ENCODE measurements around the gene AOAH.
"Not testable (repeated sequence)": the region's sequence is repeated elsewhere in the genome, so short reads cannot be mapped to it uniquely, and the experiment has no call there.

The AOAH gene

GRCh38 chr7:36732806-36733205 lies 8.5 kb upstream of the AOAH start:
- Mint-ChIP-seq H3K27ac (ENCODE audit: low read depth) (no peak overlapping the region), H3K9me3 (no peaks in the 10 kb centered on the region), H3K4me1 (peaks cover 68% of the 10 kb centered on the region), H3K36me3 (ENCODE audit: insufficient read depth) (peaks cover 3% of the 10 kb centered on the region), H3K27me3 (no peaks in the 10 kb centered on the region), H3K4me3 (no peak overlapping the region)
- DNase-seq (ENCODE audit: low spot score in 2 of 2) = no peak
- no peak for ATAC-seq (replicated peaks; ENCODE audit: extremely low read depth, poor library complexity, severe bottlenecking)

- Mint-ChIP-seq H3K27ac (ENCODE audit: low read depth) (peak overlapping the region; percentile 69), H3K27me3 (no peaks in the 10 kb centered on the region), H3K36me3 (ENCODE audit: insufficient read depth) (peaks cover 4% of the 10 kb centered on the region), H3K4me1 (peaks cover 75% of the 10 kb centered on the region), H3K4me3 (no peak overlapping the region), H3K9me3 (no peaks in the 10 kb centered on the region)
- DNase-seq (ENCODE audit: low spot score in 2 of 2) = no peak
- no peak for ATAC-seq (replicated peaks; ENCODE audit: extremely low read depth, poor library complexity, severe bottlenecking)
Observed at GRCh38 chr7:36730046-36730445, 5.8 kb upstream of the AOAH start.

GRCh38 chr7:36728143-36728542 lies 3.8 kb upstream of the AOAH start:
- H3K27ac Mint-ChIP-seq (ENCODE audit: low read depth) = peak overlapping the region; percentile 91
- no peaks in the 10 kb centered on the region for H3K27me3 Mint-ChIP-seq
- ATAC-seq (replicated peaks; ENCODE audit: extremely low read depth, poor library complexity, severe bottlenecking) (no peak), DNase-seq (ENCODE audit: low spot score in 2 of 2) (no peak)
- peaks cover 79% of the 10 kb centered on the region for H3K4me1 Mint-ChIP-seq
- no peak overlapping the region for H3K4me3 Mint-ChIP-seq
- no peaks in the 10 kb centered on the region for H3K9me3 Mint-ChIP-seq
- H3K36me3 Mint-ChIP-seq (ENCODE audit: insufficient read depth) = peaks cover 12% of the 10 kb centered on the region

GRCh38 chr7:36726806-36727503 lies 2.7 kb upstream of the AOAH start:
- no peaks in the 10 kb centered on the region for H3K9me3 Mint-ChIP-seq
- peaks cover 20% of the 10 kb centered on the region for H3K36me3 Mint-ChIP-seq (ENCODE audit: insufficient read depth)
- DNase-seq (ENCODE audit: low spot score in 2 of 2) (no peak), ATAC-seq (replicated peaks; ENCODE audit: extremely low read depth, poor library complexity, severe bottlenecking) (no peak)
- no peaks in the 10 kb centered on the region for H3K27me3 Mint-ChIP-seq
- peak overlapping the region; percentile 91 for H3K27ac Mint-ChIP-seq (ENCODE audit: low read depth)
- H3K4me1 Mint-ChIP-seq = peaks cover 82% of the 10 kb centered on the region
- peak overlapping the region; percentile 57 for H3K4me3 Mint-ChIP-seq

- ATAC-seq (replicated peaks; ENCODE audit: extremely low read depth, poor library complexity, severe bottlenecking) (no peak), DNase-seq (ENCODE audit: low spot score in 2 of 2) (no peak)
- Mint-ChIP-seq H3K4me3 (peak overlapping the region; percentile 57), H3K4me1 (peaks cover 82% of the 10 kb centered on the region), H3K9me3 (no peaks in the 10 kb centered on the region), H3K36me3 (ENCODE audit: insufficient read depth) (peaks cover 21% of the 10 kb centered on the region), H3K27ac (ENCODE audit: low read depth) (peak overlapping the region; percentile 91), H3K27me3 (no peaks in the 10 kb centered on the region)
Observed at GRCh38 chr7:36726311-36726710, 2.0 kb upstream of the AOAH start.

GRCh38 chr7:36724996-36725395 lies 702 bp upstream of the AOAH start:
- Mint-ChIP-seq H3K4me1 (peaks cover 81% of the 10 kb centered on the region), H3K36me3 (ENCODE audit: insufficient read depth) (peaks cover 23% of the 10 kb centered on the region), H3K9me3 (no peaks in the 10 kb centered on the region), H3K4me3 (peak overlapping the region; percentile 79), H3K27me3 (no peaks in the 10 kb centered on the region), H3K27ac (ENCODE audit: low read depth) (peak overlapping the region; percentile 91)
- no peak for ATAC-seq (replicated peaks; ENCODE audit: extremely low read depth, poor library complexity, severe bottlenecking)
- DNase-seq (ENCODE audit: low spot score in 2 of 2) = no peak

GRCh38 chr7:36723291-36723690 lies 1.0 kb downstream of the AOAH start:
- Mint-ChIP-seq H3K4me1 (peaks cover 85% of the 10 kb centered on the region), H3K27me3 (no peaks in the 10 kb centered on the region), H3K36me3 (ENCODE audit: insufficient read depth) (peaks cover 29% of the 10 kb centered on the region), H3K9me3 (no peaks in the 10 kb centered on the region), H3K27ac (ENCODE audit: low read depth) (peak overlapping the region; percentile 91), H3K4me3 (peak overlapping the region; percentile 79)
- DNase-seq (ENCODE audit: low spot score in 2 of 2) = no peak
- ATAC-seq (replicated peaks; ENCODE audit: extremely low read depth, poor library complexity, severe bottlenecking) = no peak

GRCh38 chr7:36719083-36719632 lies 5.1 kb downstream of the AOAH start:
- peak overlapping the region; percentile 79 for H3K4me3 Mint-ChIP-seq

GRCh38 chr7:36717586-36717985 lies 6.7 kb downstream of the AOAH start:
- DNase-seq (ENCODE audit: low spot score in 2 of 2) (no peak), ATAC-seq (replicated peaks; ENCODE audit: extremely low read depth, poor library complexity, severe bottlenecking) (no peak)
- Mint-ChIP-seq H3K9me3 (no peaks in the 10 kb centered on the region), H3K4me3 (peak overlapping the region; percentile 79), H3K27me3 (no peaks in the 10 kb centered on the region), H3K36me3 (ENCODE audit: insufficient read depth) (peaks cover 28% of the 10 kb centered on the region), H3K4me1 (peaks cover 75% of the 10 kb centered on the region), H3K27ac (ENCODE audit: low read depth) (peak overlapping the region; percentile 91)

More at GRCh38 chr7:36719083-36719632, 5.1 kb downstream of the AOAH start:
- ATAC-seq (replicated peaks; ENCODE audit: extremely low read depth, poor library complexity, severe bottlenecking) (no peak), DNase-seq (ENCODE audit: low spot score in 2 of 2) (no peak)
- Mint-ChIP-seq H3K27ac (ENCODE audit: low read depth) (peak overlapping the region; percentile 91), H3K27me3 (no peaks in the 10 kb centered on the region), H3K36me3 (ENCODE audit: insufficient read depth) (peaks cover 32% of the 10 kb centered on the region), H3K4me1 (peaks cover 67% of the 10 kb centered on the region), H3K9me3 (no peaks in the 10 kb centered on the region)

GRCh38 chr7:36716802-36717201 lies 7.5 kb downstream of the AOAH start:
- DNase-seq (ENCODE audit: low spot score in 2 of 2); H3K27me3 Mint-ChIP-seq; H3K9me3 Mint-ChIP-seq; ATAC-seq (replicated peaks; ENCODE audit: extremely low read depth, poor library complexity, severe bottlenecking); H3K27ac Mint-ChIP-seq (ENCODE audit: low read depth): not testable (repeated sequence)
- Mint-ChIP-seq H3K4me1 (peaks cover 75% of the 10 kb centered on the region), H3K36me3 (ENCODE audit: insufficient read depth) (peaks cover 21% of the 10 kb centered on the region), H3K4me3 (peak overlapping the region; percentile 79)

- peak; percentile 64 for ATAC-seq (replicated peaks; ENCODE audit: extremely low read depth, poor library complexity, severe bottlenecking)
- Mint-ChIP-seq H3K4me3 (peak overlapping the region; percentile 71), H3K4me1 (peaks cover 79% of the 10 kb centered on the region), H3K36me3 (ENCODE audit: insufficient read depth) (peaks cover 28% of the 10 kb centered on the region), H3K9me3 (no peaks in the 10 kb centered on the region), H3K27ac (ENCODE audit: low read depth) (peak overlapping the region; percentile 92), H3K27me3 (no peaks in the 10 kb centered on the region)
- no peak for DNase-seq (ENCODE audit: low spot score in 2 of 2)
Observed at GRCh38 chr7:36712015-36712414, 12.3 kb downstream of the AOAH start.

- Mint-ChIP-seq H3K9me3 (no peaks in the 10 kb centered on the region), H3K27ac (ENCODE audit: low read depth) (peak overlapping the region; percentile 92), H3K4me3 (peak overlapping the region; percentile 71), H3K4me1 (peaks cover 85% of the 10 kb centered on the region), H3K27me3 (no peaks in the 10 kb centered on the region), H3K36me3 (ENCODE audit: insufficient read depth) (peaks cover 25% of the 10 kb centered on the region)
- DNase-seq (ENCODE audit: low spot score in 2 of 2) = no peak
- ATAC-seq (replicated peaks; ENCODE audit: extremely low read depth, poor library complexity, severe bottlenecking) = no peak
Observed at GRCh38 chr7:36711256-36711655, 13.0 kb downstream of the AOAH start.

GRCh38 chr7:36710186-36710791 lies 14.0 kb downstream of the AOAH start:
- peaks cover 24% of the 10 kb centered on the region for H3K36me3 Mint-ChIP-seq (ENCODE audit: insufficient read depth)
- H3K4me3 Mint-ChIP-seq = peak overlapping the region; percentile 71
- H3K27me3 Mint-ChIP-seq = no peaks in the 10 kb centered on the region
- no peak for DNase-seq (ENCODE audit: low spot score in 2 of 2)
- no peak for ATAC-seq (replicated peaks; ENCODE audit: extremely low read depth, poor library complexity, severe bottlenecking)
- no peaks in the 10 kb centered on the region for H3K9me3 Mint-ChIP-seq
- H3K4me1 Mint-ChIP-seq = peaks cover 93% of the 10 kb centered on the region
- H3K27ac Mint-ChIP-seq (ENCODE audit: low read depth) = peak overlapping the region; percentile 92

Measured in central memory CD8-positive, alpha-beta T cell (primary cell).